COLO829 (cell line): Measurements from ENCODE around the gene FAM120B.
A peak's percentile ranks its signal among the peaks of the same experiment; 100 is the strongest.
"Not testable (repeated sequence)": the region's sequence is repeated elsewhere in the genome, so short reads cannot be mapped to it uniquely, and the experiment has no call there.

ENCODE experiments used
- DNase-seq: peaks from one replicate; pipeline ENCODE4 v3.0.0; 2012; ENCODE audit warnings: low spot score

FAM120B gene

DNA sequence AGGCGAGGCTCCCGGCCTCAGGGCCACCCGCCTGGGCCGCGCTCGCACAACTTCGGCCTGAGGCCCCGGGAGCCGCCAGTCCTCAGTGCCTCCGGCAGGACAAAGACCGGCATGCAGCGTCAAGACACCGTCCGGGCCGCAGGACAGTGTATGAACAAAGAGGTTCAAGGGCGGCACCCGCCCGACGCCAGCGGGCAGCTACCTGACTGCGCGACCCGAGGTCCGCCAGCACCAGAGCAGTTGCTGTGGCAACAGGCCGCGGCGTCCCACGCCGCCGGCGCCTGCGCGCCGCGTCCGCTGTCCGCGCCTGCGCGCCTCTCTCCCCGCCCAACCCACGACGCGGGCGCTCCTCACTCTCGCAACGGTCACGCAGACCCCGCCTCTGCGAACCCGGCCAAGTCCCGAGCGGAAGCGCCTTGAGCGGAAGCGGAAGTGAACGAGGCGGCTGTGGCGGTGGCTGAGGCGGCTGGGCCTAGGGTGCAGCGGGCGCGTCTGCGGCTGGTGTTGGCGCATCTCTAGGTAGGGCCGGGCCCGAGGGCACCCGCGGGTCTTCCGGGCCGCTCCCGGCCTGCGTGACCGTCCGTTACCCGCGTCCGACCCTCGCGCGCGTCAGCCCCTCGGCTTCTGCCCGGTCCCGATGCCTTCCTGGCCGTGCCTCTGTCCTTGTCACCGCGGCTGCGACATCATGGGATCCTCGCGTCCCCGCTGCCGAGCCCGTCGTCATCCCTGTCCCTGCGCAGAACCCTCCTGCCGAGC lies at the start of gene FAM120B:
TSS of gene FAM120B (plus strand) at position 435 of the 756 bp plus-strand sequence. CDS start 10,633 bp downstream, outside the sequence.
- peak; percentile 95 for DNase-seq

- DNase-seq, result no peak
Measured at GRCh38 chr6:170257376-170257775, 49.2 kb upstream of the FAM120B start.

DNA sequence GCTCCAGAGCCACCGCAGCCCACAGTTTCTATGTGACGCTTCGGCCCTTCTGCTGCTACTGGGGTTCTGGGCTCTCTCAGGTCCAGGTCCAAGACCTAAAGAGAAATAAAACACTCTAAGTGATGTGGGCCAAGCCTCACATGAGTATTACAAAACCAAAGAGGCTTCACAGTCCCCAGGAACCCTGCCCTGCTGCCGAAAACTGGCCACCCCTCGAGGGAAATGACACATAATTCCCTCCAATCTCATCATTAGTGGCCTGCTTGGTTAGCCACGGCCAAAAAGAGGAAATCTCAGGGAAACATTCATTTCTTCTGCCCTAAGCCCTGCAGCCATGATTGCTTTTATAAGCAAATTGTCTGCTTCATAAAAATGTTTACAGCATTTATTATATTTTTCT lies 48.2 kb upstream of the FAM120B start:
- no peak for DNase-seq

DNA sequence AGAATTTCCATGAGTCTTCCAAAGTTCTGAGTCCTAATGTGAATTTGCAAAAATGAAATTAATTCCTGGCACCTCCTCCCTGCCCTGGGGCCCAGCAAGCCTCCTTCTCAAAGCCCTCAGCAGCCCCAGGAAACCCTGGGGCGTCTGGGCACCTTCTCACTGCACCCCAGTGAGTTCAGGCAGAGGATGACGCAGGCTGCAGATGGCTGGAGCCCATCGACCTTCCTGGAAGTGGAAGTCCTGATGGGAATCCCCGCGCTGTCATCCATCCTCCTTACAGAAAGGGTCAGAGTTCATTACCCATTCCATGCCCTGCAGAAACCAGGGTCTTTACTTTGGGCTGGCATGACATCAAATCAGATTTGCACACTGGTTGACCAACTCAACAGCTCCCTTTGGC lies 47.3 kb upstream of the FAM120B start:
- no peak for DNase-seq

DNA sequence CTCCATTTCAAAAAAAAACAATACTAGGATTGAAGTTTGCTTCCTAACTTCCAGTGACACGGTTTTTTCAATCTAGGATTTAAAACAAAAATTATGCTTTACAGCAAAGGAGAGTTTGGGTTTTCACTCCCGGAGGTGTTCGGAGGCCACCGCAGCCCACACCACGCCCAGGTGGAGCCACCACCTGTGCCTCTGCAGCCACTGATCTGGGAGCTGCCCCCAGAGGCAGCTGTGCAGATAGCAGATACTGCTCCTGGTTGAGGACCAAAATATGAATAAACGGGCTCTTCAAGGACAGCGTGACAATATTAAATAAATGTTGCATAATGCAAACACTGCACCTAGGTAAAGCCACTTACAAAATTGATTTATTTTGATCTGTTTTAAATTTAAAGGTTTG lies 45.9 kb upstream of the FAM120B start:
- no peak for DNase-seq

GRCh38 chr6:170261643-170262488 lies 44.7 kb upstream of the FAM120B start:
- no peak for DNase-seq

- DNase-seq, result no peak
Measured at GRCh38 chr6:170262489-170263088, 44.0 kb upstream of the FAM120B start.

DNA sequence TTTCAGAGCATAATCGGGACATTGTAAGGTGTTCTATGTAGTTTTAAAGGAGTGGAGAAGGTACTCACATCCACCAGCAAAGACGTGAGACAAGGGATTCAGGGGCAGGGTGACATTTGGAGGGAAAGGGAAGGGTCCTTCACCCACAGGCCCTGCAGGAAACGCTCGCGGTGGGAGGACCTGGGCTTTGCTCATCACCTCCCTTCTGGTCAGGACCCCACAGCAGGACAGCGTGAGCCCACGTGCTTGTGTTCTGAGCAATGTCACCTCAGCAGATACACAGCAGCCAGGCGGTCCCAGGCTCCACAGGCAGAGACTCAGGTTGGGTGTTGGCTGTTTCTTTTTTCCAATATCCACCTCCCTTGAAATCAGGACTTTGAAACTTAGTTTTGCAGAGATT lies 43.1 kb upstream of the FAM120B start:
- no peak for DNase-seq

GRCh38 chr6:170264086-170264485 lies 42.5 kb upstream of the FAM120B start:
- DNase-seq, result no peak

DNA sequence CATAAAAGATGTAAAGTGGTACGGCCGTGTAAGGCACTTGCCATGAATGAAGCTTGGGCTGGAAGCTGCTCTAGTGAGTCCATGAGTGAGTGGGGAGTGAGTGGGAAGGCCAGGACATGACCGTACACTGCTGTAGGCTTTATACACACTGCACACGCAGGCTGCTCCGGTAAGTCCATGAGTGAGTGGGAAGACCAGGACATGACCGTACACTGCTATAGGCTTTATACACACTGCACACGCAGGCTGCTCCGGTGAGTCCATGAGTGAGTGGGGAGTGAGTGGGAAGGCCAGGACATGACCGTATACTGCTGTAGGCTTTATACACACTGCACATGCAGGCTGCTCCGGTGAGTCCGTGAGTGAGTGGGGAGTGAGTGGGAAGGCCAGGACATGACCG lies 41.9 kb upstream of the FAM120B start:
- not testable (repeated sequence) for DNase-seq

GRCh38 chr6:170265655-170266054 lies 40.9 kb upstream of the FAM120B start:
- no peak for DNase-seq

DNA sequence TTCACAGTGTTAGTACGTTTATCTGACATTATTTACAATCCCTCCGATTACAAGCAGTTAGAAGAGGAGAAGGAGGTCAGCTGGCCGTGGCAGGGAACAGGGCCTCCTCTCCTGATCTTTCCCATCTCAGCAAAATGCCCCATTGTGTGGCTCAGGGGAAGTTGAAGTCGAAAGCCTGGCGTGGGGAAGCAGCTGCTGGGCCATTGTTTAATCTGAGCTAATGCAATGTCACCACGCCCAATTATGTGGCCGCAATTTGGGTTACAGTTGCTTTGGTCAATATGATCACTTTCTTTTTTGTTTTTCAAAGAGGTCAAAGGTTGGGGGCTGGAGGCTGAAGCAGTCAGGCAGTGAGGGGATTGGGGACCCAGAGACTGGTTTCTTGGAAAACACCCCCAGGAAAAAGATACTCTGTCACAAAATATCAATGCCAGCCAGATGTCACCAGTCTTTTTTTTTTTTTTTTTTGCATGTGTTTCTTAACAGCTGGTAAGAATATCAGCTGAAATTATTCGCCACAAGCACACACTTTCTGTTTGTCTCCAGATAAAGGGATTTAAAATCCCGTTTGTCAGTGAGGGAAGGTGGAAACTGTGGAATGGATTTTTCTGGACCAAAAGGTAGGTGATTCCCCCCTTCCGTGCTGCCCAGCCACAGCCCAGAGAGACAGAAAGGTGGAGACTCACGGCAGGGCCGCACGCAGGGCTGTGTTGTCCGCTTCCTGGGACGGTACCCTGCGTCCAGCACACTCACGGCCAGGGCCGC lies 40.3 kb upstream of the FAM120B start:
- no peak for DNase-seq

- no peak for DNase-seq
Measured at GRCh38 chr6:170267688-170268087, 38.9 kb upstream of the FAM120B start.

GRCh38 chr6:170268216-170269129 lies 38.1 kb upstream of the FAM120B start:
- DNase-seq, result no peak

GRCh38 chr6:170269151-170269845 lies 37.3 kb upstream of the FAM120B start:
- no peak for DNase-seq

GRCh38 chr6:170269846-170270541 lies 36.6 kb upstream of the FAM120B start:
- no peak for DNase-seq

DNA sequence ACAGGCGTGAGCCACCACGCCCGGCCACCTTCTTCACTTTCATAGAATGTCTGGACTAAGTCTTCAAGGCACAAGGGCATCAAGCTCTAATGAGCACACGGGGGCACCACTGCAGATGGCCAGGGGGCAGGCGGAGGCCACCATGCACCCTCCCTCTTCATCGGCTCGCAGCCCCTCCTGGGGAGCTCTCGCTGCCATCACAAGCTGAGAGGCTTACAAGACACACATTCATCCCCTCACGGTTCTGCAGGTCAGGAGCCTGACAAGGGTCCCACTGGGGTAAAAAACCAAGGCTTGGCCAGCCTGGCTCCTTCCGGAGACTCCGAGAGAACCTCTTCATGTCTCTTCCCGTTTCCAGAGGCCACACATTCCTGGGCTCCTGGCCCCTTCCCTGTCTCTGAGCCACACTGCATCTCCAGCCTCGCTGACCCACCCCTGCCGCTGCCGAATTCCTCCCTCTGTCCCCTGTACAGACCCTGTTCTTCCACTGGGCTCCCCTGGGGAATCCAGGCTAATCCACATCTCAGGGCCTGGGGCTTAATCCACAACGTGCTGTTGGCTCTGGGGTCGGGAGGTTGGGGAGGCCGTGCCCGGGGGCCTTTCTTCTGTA lies 35.5 kb upstream of the FAM120B start:
- DNase-seq, result no peak

GRCh38 chr6:170271771-170272314 lies 34.7 kb upstream of the FAM120B start:
- DNase-seq, result no peak
